Caco-2 (cell line): ENCODE data around the gene GBX2. TPM values are rescaled to one million over a fixed set of nuclear protein-coding genes. Genes with fewer than 3 reads are reported as not detected.

Experiments
- BruUV-seq: library from RNA; stranded (reverse); fragments of 400-500 nt; replicated peaks from 2 replicates; lab custom pipeline; 2021; lab: Mats Ljungman, UMichigan
- CTCF ChIA-PET: fragments of 300-600 bp; sonication (Branson Sonifier 250); formaldehyde crosslinking; loops from one replicate; lab custom pipeline; 2022; ENCODE audit warnings: antibody characterized with exemption; lab: Charles Lee
- POLR2A ChIA-PET: fragments of 300-600 bp; sonication (Branson Sonifier 250); formaldehyde crosslinking; loops from one replicate; lab custom pipeline; 2022; ENCODE audit warnings: antibody characterized with exemption; lab: Charles Lee
- DNase-seq, 2 experiments: peaks; one replicate each; pipeline versions ENCODE4 v3.0.0 to v3.0.0-alpha.2; 2020 to 2022
- H3K27me3 ChIP-seq: replicated peaks from 2 replicates; pipeline ENCODE4 v1.6.0; 2011; ENCODE audit warnings: low read length; ENCODE audit not compliant: control insufficient read depth, insufficient read depth
- H3K36me3 ChIP-seq: 2 replicates; pipeline ENCODE4 v1.5.1; 2011; ENCODE audit warnings: low read length; ENCODE audit not compliant: control insufficient read depth, insufficient read depth
- H3K4me1 ChIP-seq: fragments of 250-450 bp; sonication (Bioruptor Pico); 2 replicates; pipeline ENCODE4 v1.5.1; 2020; ENCODE audit warnings: mild to moderate bottlenecking
- H3K4me3 ChIP-seq: 2 replicates; pipeline ENCODE4 v1.5.1; 2011; ENCODE audit warnings: low read depth, mild to moderate bottlenecking, control low read depth, low read length
- H3K9me3 ChIP-seq: fragments of 250-450 bp; sonication (Bioruptor Pico); 2 replicates; pipeline ENCODE4 v1.5.1; 2020; ENCODE audit warnings: mild to moderate bottlenecking, moderate library complexity
- H3K27ac Mint-ChIP-seq: one replicate; pipeline ENCODE4 v1.8.0; 2022; ENCODE audit warnings: mixed read lengths; ENCODE audit not compliant: unreplicated experiment
- H3K27me3 Mint-ChIP-seq: one replicate; pipeline ENCODE4 v1.8.0; 2022; ENCODE audit warnings: mixed read lengths; ENCODE audit not compliant: insufficient read depth, unreplicated experiment
- H3K36me3 Mint-ChIP-seq: one replicate; pipeline ENCODE4 v1.8.0; 2022; ENCODE audit warnings: mild to moderate bottlenecking, mixed read lengths; ENCODE audit not compliant: insufficient read depth, unreplicated experiment
- H3K4me1 Mint-ChIP-seq: one replicate; pipeline ENCODE4 v1.8.0; 2022; ENCODE audit warnings: low read depth, mixed read lengths; ENCODE audit not compliant: unreplicated experiment
- H3K4me3 Mint-ChIP-seq: one replicate; pipeline ENCODE4 v1.8.0; 2022; ENCODE audit warnings: mild to moderate bottlenecking, moderate library complexity, mixed read lengths; ENCODE audit not compliant: unreplicated experiment
- H3K9me3 Mint-ChIP-seq: one replicate; pipeline ENCODE4 v1.8.0; 2022; ENCODE audit warnings: mixed read lengths; ENCODE audit not compliant: unreplicated experiment
- intact Hi-C: fragments of 100-400 bp; cut with micrococcal nuclease; formaldehyde crosslinking; loops from one replicate; pipeline ENCODE4 v1.10.0; 2022; ENCODE audit not compliant: unreplicated experiment
- total RNA-seq: library from RNA; stranded (reverse); gene quantifications from 2 replicates; pipeline ENCODE4 v1.2.3, GENCODE V29; 2022
- TF ChIP-seq, protein P1 (sequence below), 2 experiments: fragments of 200-600 bp in 1 of 2; IDR thresholded peaks; 1 replicate in 1 of 2; 2 replicates in 1 of 2; pipeline versions ENCODE4 v1.5.1 to v1.8.0; 2011 to 2022; ENCODE audit warnings: antibody characterized with exemption in 1 of 2, control low read depth in 1 of 2, inconsistent platforms in 1 of 2, low read depth in 1 of 2, low read length in 1 of 2, mild to moderate bottlenecking in 1 of 2, moderate library complexity in 1 of 2; ENCODE audit not compliant: insufficient read depth in 1 of 2, severe bottlenecking in 1 of 2, unreplicated experiment in 1 of 2

The GBX2 gene
- total RNA-seq, 1 experiment from 2014 or later: 2.1 TPM

DNA sequence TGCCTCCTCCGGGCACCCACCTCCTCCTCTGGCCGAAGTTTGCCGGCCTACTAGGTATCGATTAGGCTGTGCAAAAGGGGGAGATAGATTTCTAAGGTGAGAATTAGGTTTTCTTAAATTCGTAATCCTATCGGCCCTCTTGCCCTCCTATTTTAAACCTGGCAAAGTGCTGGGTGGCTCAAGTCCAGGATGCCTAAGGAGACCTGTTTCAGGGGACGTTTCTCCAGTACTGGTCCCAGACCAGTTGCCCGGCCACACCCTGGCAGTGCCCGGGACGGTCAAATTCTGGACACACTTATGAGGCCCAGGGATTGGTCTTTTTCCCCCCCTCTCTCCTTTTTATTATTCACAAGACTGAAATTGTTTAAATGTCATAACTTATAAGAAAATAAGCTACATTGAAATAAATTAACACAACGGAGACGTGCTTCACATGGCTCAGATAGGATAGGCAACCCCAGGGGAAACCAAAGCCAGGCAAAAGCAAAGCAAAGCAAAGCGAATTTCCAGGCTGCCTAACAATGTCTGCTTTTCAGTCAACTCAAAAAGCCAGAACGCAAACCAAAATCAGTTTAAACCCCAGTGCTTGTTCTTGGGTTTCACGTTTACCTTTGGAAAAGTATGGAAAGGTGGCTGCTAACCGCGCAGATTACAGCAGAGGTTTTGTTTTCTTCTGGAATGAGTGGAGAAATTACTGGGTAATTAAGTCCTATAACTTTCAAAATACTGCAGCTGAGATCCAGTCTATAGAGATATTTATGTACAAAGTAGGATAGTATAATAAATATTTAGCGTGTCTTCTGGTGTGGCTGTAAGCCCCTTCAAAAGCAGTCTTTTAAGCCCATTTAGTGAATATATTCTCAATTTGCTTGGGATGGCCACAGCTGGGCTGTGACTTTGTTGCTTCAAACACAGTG is 3.0 kb downstream of the GBX2 start:
- no peak overlapping the region for H3K27ac Mint-ChIP-seq
- Histone ChIP-seq H3K4me1 (no peaks in the 10 kb centered on the region), H3K4me3 (no peak overlapping the region), H3K36me3 (no peaks in the 10 kb centered on the region), H3K9me3 (no peaks in the 10 kb centered on the region), H3K27me3 (no peaks in the 10 kb centered on the region)
- H3K36me3 Mint-ChIP-seq: peaks cover 5% of the 10 kb centered on the region
- TF ChIP-seq, protein P1, sequence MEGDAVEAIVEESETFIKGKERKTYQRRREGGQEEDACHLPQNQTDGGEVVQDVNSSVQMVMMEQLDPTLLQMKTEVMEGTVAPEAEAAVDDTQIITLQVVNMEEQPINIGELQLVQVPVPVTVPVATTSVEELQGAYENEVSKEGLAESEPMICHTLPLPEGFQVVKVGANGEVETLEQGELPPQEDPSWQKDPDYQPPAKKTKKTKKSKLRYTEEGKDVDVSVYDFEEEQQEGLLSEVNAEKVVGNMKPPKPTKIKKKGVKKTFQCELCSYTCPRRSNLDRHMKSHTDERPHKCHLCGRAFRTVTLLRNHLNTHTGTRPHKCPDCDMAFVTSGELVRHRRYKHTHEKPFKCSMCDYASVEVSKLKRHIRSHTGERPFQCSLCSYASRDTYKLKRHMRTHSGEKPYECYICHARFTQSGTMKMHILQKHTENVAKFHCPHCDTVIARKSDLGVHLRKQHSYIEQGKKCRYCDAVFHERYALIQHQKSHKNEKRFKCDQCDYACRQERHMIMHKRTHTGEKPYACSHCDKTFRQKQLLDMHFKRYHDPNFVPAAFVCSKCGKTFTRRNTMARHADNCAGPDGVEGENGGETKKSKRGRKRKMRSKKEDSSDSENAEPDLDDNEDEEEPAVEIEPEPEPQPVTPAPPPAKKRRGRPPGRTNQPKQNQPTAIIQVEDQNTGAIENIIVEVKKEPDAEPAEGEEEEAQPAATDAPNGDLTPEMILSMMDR (IDR thresholded peaks at IDR 0.05; ENCODE audit: insufficient read depth in 1 of 2, low read depth in 1 of 2, low read length in 1 of 2, severe bottlenecking in 1 of 2, unreplicated experiment in 1 of 2): no peak
- TSS peak; percentile 39 for BruUV-seq
- no peaks in the 10 kb centered on the region for H3K27me3 Mint-ChIP-seq
- H3K9me3 Mint-ChIP-seq: no peaks in the 10 kb centered on the region
- DNase-seq: no peak
- ChIA-PET CTCF (no interaction called here), POLR2A (no interaction called here)
- no peak overlapping the region for H3K4me3 Mint-ChIP-seq
- H3K4me1 Mint-ChIP-seq: no peaks in the 10 kb centered on the region
- intact Hi-C loops: no loop called here

DNA sequence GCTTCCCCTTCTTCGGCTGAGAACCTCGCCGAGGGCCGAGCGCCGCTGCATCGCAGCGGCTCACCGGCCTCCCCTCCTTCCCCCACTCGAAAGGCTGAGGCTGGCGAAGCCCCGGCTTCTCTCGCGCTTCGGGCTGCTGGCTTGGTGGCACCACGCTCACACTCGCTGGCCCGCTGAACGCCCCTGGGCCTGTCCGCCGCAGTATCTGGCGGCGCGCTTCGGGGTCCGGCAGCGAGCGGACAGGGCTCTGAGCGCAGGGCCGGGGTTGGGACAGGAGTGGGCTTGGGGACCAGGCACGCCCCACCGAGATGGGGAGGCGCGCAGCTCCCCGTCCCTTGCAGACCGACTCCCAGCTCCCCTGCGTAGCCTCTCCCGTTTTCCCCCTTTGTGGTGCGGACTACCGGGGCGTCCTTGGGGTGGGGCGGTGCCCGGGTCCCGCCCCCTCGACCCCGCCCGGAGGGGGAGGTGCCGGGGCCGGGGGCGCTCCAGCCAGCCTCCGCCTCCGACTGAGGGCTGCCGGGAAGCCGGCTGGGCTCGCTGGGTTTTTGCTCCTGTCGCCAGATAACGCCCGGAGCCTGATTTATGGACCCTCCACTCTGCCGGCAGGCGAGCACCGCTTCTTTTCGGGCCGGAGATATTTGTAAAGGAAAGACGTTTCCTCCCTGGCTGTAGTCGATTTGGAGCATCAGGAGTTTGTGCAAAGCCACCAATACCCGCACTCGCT is 3.8 kb downstream of the GBX2 start:
- ChIA-PET CTCF (no interaction called here), POLR2A (no interaction called here)
- no peaks in the 10 kb centered on the region for H3K9me3 ChIP-seq
- H3K36me3 ChIP-seq: no peaks in the 10 kb centered on the region
- no peak overlapping the region for H3K27ac Mint-ChIP-seq
- no peak for DNase-seq
- TF ChIP-seq, protein P1 (IDR thresholded peaks at IDR 0.05; ENCODE audit: insufficient read depth in 1 of 2, low read depth in 1 of 2, low read length in 1 of 2, severe bottlenecking in 1 of 2, unreplicated experiment in 1 of 2): no peak
- H3K27me3 ChIP-seq: no peaks in the 10 kb centered on the region
- H3K27me3 Mint-ChIP-seq: no peaks in the 10 kb centered on the region
- no peak overlapping the region for H3K4me3 ChIP-seq
- intact Hi-C loops: no loop called here
- no peaks in the 10 kb centered on the region for H3K4me1 Mint-ChIP-seq
- no peaks in the 10 kb centered on the region for H3K9me3 Mint-ChIP-seq
- H3K36me3 Mint-ChIP-seq: peaks cover 5% of the 10 kb centered on the region
- H3K4me3 Mint-ChIP-seq: no peak overlapping the region
- no peaks in the 10 kb centered on the region for H3K4me1 ChIP-seq
- BruUV-seq: no TSS peak

DNA sequence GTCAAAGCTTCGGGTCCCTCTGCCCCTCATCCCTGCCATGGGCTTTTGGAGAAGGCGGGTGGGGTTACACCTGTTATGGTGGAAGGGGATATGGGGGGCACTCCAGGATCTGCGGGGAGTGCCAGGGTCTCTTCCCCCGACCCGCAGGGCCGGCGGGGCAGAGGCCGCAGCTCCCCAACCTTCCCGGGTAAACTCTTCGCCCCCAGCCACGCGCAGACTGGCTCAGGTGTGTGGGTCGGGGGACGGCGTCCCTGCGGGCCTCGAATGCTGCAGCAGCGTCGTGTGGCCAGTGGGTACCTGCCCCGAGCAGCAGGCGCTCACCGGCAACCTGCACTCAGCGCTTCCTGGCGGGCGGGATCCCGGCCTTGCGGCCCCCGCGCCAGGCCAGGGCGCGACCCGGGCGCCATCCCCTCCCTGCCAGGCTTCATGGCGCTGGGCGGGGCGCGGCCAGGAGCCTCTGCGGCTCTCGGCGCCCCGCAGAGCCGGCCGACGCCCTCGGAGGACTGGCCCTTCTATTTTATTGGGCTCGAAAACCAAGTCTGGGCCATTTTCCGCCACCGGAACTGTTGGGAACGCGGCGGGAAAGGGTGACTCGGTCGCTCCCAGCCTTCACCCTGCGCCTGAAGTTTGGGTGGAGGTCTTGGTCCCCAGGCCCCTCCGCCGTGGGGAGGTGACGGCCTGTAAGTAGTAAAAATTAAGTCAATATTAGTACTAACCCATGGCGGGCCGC is 4.5 kb downstream of the GBX2 start:
- no peaks in the 10 kb centered on the region for H3K27me3 Mint-ChIP-seq
- intact Hi-C loops: no loop called here
- H3K36me3 ChIP-seq: no peaks in the 10 kb centered on the region
- H3K27me3 ChIP-seq: no peaks in the 10 kb centered on the region
- H3K4me1 ChIP-seq: no peaks in the 10 kb centered on the region
- no peaks in the 10 kb centered on the region for H3K9me3 ChIP-seq
- peaks cover 5% of the 10 kb centered on the region for H3K36me3 Mint-ChIP-seq
- ChIA-PET POLR2A (no interaction called here), CTCF (no interaction called here)
- no peak overlapping the region for H3K4me3 Mint-ChIP-seq
- no peak overlapping the region for H3K27ac Mint-ChIP-seq
- no TSS peak for BruUV-seq
- H3K9me3 Mint-ChIP-seq: no peaks in the 10 kb centered on the region
- DNase-seq: no peak
- TF ChIP-seq, protein P1 (IDR thresholded peaks at IDR 0.05; ENCODE audit: insufficient read depth in 1 of 2, low read depth in 1 of 2, low read length in 1 of 2, severe bottlenecking in 1 of 2, unreplicated experiment in 1 of 2): no peak
- H3K4me1 Mint-ChIP-seq: no peaks in the 10 kb centered on the region
- H3K4me3 ChIP-seq: no peak overlapping the region
